GM23338 (cell line): ENCODE data around the gene CDK5RAP2. TPM values are rescaled to one million over a fixed set of nuclear protein-coding genes. Genes with fewer than 3 reads are reported as not detected.

ENCODE experiments used
- ATAC-seq: fragments of 200-7000 bp; cut with Tn5 transposase; 3 replicates; pipeline ENCODE4 v1.9.1; 2020
- DNase-seq: peaks from one replicate; pipeline ENCODE4 v3.0.0-alpha.2; 2015; ENCODE audit warnings: low spot score
- H2AFZ ChIP-seq: fragments of 200-600 bp; sonication (generic); 2 replicates; pipeline ENCODE4 v1.8.0; 2016; ENCODE audit warnings: antibody characterized with exemption, mild to moderate bottlenecking, moderate library complexity
- H3F3A ChIP-seq: fragments of 200-600 bp; sonication (generic); replicated peaks from 2 replicates; pipeline ENCODE4 v1.8.0; 2017; ENCODE audit warnings: antibody characterized with exemption, mixed run types, low read depth
- H3K27ac ChIP-seq: fragments of 200-600 bp; sonication (generic); 2 replicates; pipeline ENCODE4 v1.6.1; 2016; ENCODE audit warnings: low read depth
- H3K27me3 ChIP-seq: fragments of 200-600 bp; sonication (generic); 2 replicates; pipeline ENCODE4 v1.8.0; 2016; ENCODE audit warnings: mild to moderate bottlenecking, mixed run types, moderate library complexity; ENCODE audit not compliant: insufficient read depth
- H3K36me3 ChIP-seq: fragments of 200-600 bp; sonication (generic); 2 replicates; pipeline ENCODE4 v1.8.0; 2016; ENCODE audit warnings: mild to moderate bottlenecking; ENCODE audit not compliant: insufficient read depth
- H3K4me1 ChIP-seq: fragments of 200-600 bp; sonication (generic); 2 replicates; pipeline ENCODE4 v1.8.0; 2016; ENCODE audit warnings: mild to moderate bottlenecking, moderate library complexity; ENCODE audit not compliant: insufficient read depth
- H3K4me2 ChIP-seq: fragments of 200-600 bp; sonication (generic); 2 replicates; pipeline ENCODE4 v1.7.1; 2017; ENCODE audit warnings: mixed run types
- H3K4me3 ChIP-seq: fragments of 200-600 bp; sonication (generic); 2 replicates; pipeline ENCODE4 v1.6.1; 2016; ENCODE audit warnings: mixed run types
- H3K79me2 ChIP-seq: fragments of 200-600 bp; sonication (generic); replicated peaks from 2 replicates; pipeline ENCODE4 v1.8.0; 2017; ENCODE audit warnings: mild to moderate bottlenecking; ENCODE audit not compliant: insufficient read depth
- H3K9me2 ChIP-seq: fragments of 200-600 bp; sonication (generic); 2 replicates; pipeline ENCODE4 v1.8.0; 2017; ENCODE audit not compliant: insufficient read depth
- H4K20me1 ChIP-seq: fragments of 200-600 bp; sonication (generic); replicated peaks from 2 replicates; pipeline ENCODE4 v1.8.0; 2017; ENCODE audit warnings: mild to moderate bottlenecking; ENCODE audit not compliant: insufficient read depth
- H3K27ac Mint-ChIP-seq: 2 replicates; pipeline ENCODE4 v1.8.0; 2020; ENCODE audit warnings: inconsistent platforms, mild to moderate bottlenecking, moderate library complexity, mixed read lengths
- H3K27me3 Mint-ChIP-seq: 3 replicates; pipeline ENCODE4 v1.8.0; 2022; ENCODE audit warnings: low read depth, mild to moderate bottlenecking, moderate library complexity, mixed read lengths, inconsistent platforms; ENCODE audit not compliant: insufficient read depth, poor library complexity
- H3K36me3 Mint-ChIP-seq: 3 replicates; pipeline ENCODE4 v1.8.0; 2021; ENCODE audit warnings: low read depth, mild to moderate bottlenecking, inconsistent platforms, moderate library complexity, mixed read lengths
- H3K4me1 Mint-ChIP-seq: 3 replicates; pipeline ENCODE4 v1.8.0; 2020; ENCODE audit warnings: mild to moderate bottlenecking, inconsistent platforms, mixed read lengths
- H3K4me3 Mint-ChIP-seq: 3 replicates; pipeline ENCODE4 v1.8.0; 2021; ENCODE audit warnings: moderate library complexity, mild to moderate bottlenecking, inconsistent platforms, mixed read lengths
- H3K9me3 Mint-ChIP-seq: 3 replicates; pipeline ENCODE4 v1.8.0; 2020; ENCODE audit warnings: moderate library complexity, mild to moderate bottlenecking, inconsistent platforms, mixed read lengths
- CREB1 ChIP-seq: fragments of 250-450 bp; sonication (Bioruptor Pico); IDR thresholded peaks from 2 replicates; pipeline ENCODE4 v1.5.0; 2020; ENCODE audit warnings: low read depth, mild to moderate bottlenecking, moderate library complexity
- ETS1 ChIP-seq: IDR thresholded peaks from 2 replicates; pipeline ENCODE4 v1.6.1; 2016; ENCODE audit warnings: antibody characterized with exemption
- EZH2 ChIP-seq: fragments of 200-600 bp; sonication (generic); IDR thresholded peaks from one replicate; pipeline ENCODE4 v1.8.0; 2017; ENCODE audit warnings: antibody characterized with exemption, mild to moderate bottlenecking, low read depth; ENCODE audit not compliant: unreplicated experiment
- EZH2phosphoT487 ChIP-seq: fragments of 200-600 bp; sonication (generic); IDR thresholded peaks from one replicate; pipeline ENCODE4 v1.8.1; 2018; ENCODE audit warnings: antibody characterized with exemption; ENCODE audit not compliant: unreplicated experiment
- REST ChIP-seq: IDR thresholded peaks from one replicate; pipeline ENCODE4 v1.6.1; 2018; ENCODE audit warnings: antibody characterized with exemption; ENCODE audit not compliant: unreplicated experiment
- ZNF331 ChIP-seq: fragments of 250-450 bp; sonication (Bioruptor Pico); IDR thresholded peaks from 2 replicates; pipeline ENCODE4 v1.5.0; 2020; ENCODE audit warnings: low read depth, mild to moderate bottlenecking, moderate library complexity
- ZNF462 ChIP-seq: fragments of 250-450 bp; sonication (Bioruptor Pico); IDR thresholded peaks from 2 replicates; pipeline ENCODE4 v1.5.0; 2020; ENCODE audit warnings: mild to moderate bottlenecking, moderate library complexity
- polyA plus RNA-seq: library from polyadenylated mRNA; unstranded; fragments of >200 nt; fragmentation: Nextera tagmentation; extraction: Ambion mirVana; gene quantifications from 2 replicates; pipeline ENCODE4 v1.2.1, GENCODE V29; 2016
- total RNA-seq: library from RNA; depleted of rRNA; stranded (reverse); fragments of >200 nt; shearing (Covaris generic); gene quantifications from 2 replicates; pipeline ENCODE4 v1.2.3, GENCODE V29; 2014

The CDK5RAP2 gene
- total and polyA plus RNA-seq, 2 experiments from 2014 or later, result 50.7 to 65.7 TPM

GRCh38 chr9:120603010-120603409 lies 23.0 kb upstream of the CDK5RAP2 start:
- no peak for ATAC-seq
- peaks cover 5% of the 10 kb centered on the region for H3K27me3 Mint-ChIP-seq
- DNase-seq, result no peak
- H3K4me1 Mint-ChIP-seq, result no peaks in the 10 kb centered on the region
- Histone ChIP-seq H3K4me1 (no peaks in the 10 kb centered on the region), H3K9me2 (no peaks in the 10 kb centered on the region), H2AFZ (no peak overlapping the region), H3F3A (no peaks in the 10 kb centered on the region), H3K4me2 (no peak overlapping the region), H3K27ac (no peak overlapping the region), H3K79me2 (no peaks in the 10 kb centered on the region), H4K20me1 (no peaks in the 10 kb centered on the region), H3K36me3 (no peaks in the 10 kb centered on the region), H3K27me3 (no peaks in the 10 kb centered on the region), H3K4me3 (no peak overlapping the region)
- TF ChIP-seq ZNF462 (CRISPR knock-in tag), result no peak
- no peak for TF ChIP-seq REST
- no peak overlapping the region for H3K4me3 Mint-ChIP-seq
- H3K36me3 Mint-ChIP-seq, result no peaks in the 10 kb centered on the region
- H3K9me3 Mint-ChIP-seq, result no peaks in the 10 kb centered on the region
- no peak overlapping the region for H3K27ac Mint-ChIP-seq

GRCh38 chr9:120593955-120594277 lies 13.9 kb upstream of the CDK5RAP2 start:
- H3K27me3 Mint-ChIP-seq, result peaks cover 3% of the 10 kb centered on the region
- H3K27ac Mint-ChIP-seq, result no peak overlapping the region
- Histone ChIP-seq H3K9me2 (no peaks in the 10 kb centered on the region), H4K20me1 (no peaks in the 10 kb centered on the region), H2AFZ (no peak overlapping the region), H3K27me3 (no peaks in the 10 kb centered on the region), H3K4me1 (no peaks in the 10 kb centered on the region), H3K4me2 (no peak overlapping the region), H3K36me3 (no peaks in the 10 kb centered on the region), H3K27ac (no peak overlapping the region), H3K4me3 (no peak overlapping the region), H3K79me2 (no peaks in the 10 kb centered on the region), H3F3A (no peaks in the 10 kb centered on the region)
- H3K4me1 Mint-ChIP-seq, result no peaks in the 10 kb centered on the region
- no peak for DNase-seq
- no peaks in the 10 kb centered on the region for H3K36me3 Mint-ChIP-seq
- no peaks in the 10 kb centered on the region for H3K9me3 Mint-ChIP-seq
- ATAC-seq, result no peak
- H3K4me3 Mint-ChIP-seq, result no peak overlapping the region
- TF ChIP-seq EZH2, result no peak
- no peak for TF ChIP-seq ZNF331 (CRISPR knock-in tag)
- TF ChIP-seq CREB1, result no peak
- no peak for TF ChIP-seq EZH2phosphoT487
- no peak for TF ChIP-seq ETS1
- no peak for TF ChIP-seq REST
